CD14-positive monocyte (primary cell): ENCODE measurements around the gene CTBP2. TPM values are rescaled to one million over a fixed set of nuclear protein-coding genes. Genes with fewer than 3 reads are reported as not detected.

Experiments
- DNase-seq, 3 donors: peaks; one replicate each; pipeline ENCODE4 v3.0.0-alpha.2; 2011 to 2022
- H2AFZ ChIP-seq: 2 replicates; pipeline ENCODE4 v1.6.0; 2012; ENCODE audit warnings: mild to moderate bottlenecking, low read depth, low read length, inconsistent platforms; ENCODE audit not compliant: insufficient read depth, poor library complexity, severe bottlenecking
- H3K27ac ChIP-seq, 2 donors: 1 replicate in 1 of 2; 2 replicates in 1 of 2; pipeline ENCODE4 v1.5.1; 2012 to 2013; ENCODE audit warnings: low read length in 2 of 2, control low read depth in 1 of 2, inconsistent platforms in 1 of 2, low read depth in 1 of 2, mild to moderate bottlenecking in 1 of 2
- H3K27me3 ChIP-seq, 2 donors: one replicate each; pipeline versions ENCODE4 v1.6.0 to v1.6.1; 2011 to 2013; ENCODE audit warnings: low read length in 2 of 2; ENCODE audit not compliant: control insufficient read depth in 2 of 2, insufficient read depth in 2 of 2
- H3K36me3 ChIP-seq, 2 donors: replicated peaks in 1 of 2; 1 replicate in 1 of 2; 2 replicates in 1 of 2; pipeline versions ENCODE4 v1.5.1 to v1.6.1; 2012 to 2013; ENCODE audit warnings: low read length in 2 of 2, control low read depth in 1 of 2, inconsistent platforms in 1 of 2, mild to moderate bottlenecking in 1 of 2; ENCODE audit not compliant: insufficient read depth in 2 of 2, control insufficient read depth in 1 of 2
- H3K4me1 ChIP-seq, 2 donors: 1 replicate in 1 of 2; 2 replicates in 1 of 2; pipeline versions ENCODE4 v1.5.1 to v1.6.1; 2012 to 2013; ENCODE audit warnings: low read length in 2 of 2, control low read depth in 1 of 2, inconsistent platforms in 1 of 2, mild to moderate bottlenecking in 1 of 2, moderate library complexity in 1 of 2; ENCODE audit not compliant: insufficient read depth in 2 of 2, control insufficient read depth in 1 of 2
- H3K4me2 ChIP-seq: replicated peaks from 2 replicates; pipeline ENCODE3; 2012; ENCODE audit warnings: low read length, moderate library complexity, mild to moderate bottlenecking; ENCODE audit not compliant: poor library complexity, severe bottlenecking; ENCODE audit errors: extremely low read depth
- H3K4me3 ChIP-seq, 3 experiments: fragments of 200-600 bp in 1 of 3; sonication (generic) in 1 of 3; replicated peaks in 1 of 3; 1 replicate in 2 of 3; 2 replicates in 1 of 3; pipeline ENCODE4 v1.5.1; 2011 to 2013; ENCODE audit warnings: low read length in 3 of 3, mild to moderate bottlenecking in 3 of 3, control low read depth in 2 of 3, low read depth in 2 of 3, inconsistent platforms in 1 of 3, moderate library complexity in 1 of 3
- H3K79me2 ChIP-seq: 2 replicates; pipeline ENCODE4 v1.6.0; 2012; ENCODE audit warnings: mild to moderate bottlenecking, control low read depth, inconsistent platforms, low read length, moderate library complexity; ENCODE audit not compliant: insufficient read depth
- H3K9ac ChIP-seq: 2 replicates; pipeline ENCODE4 v1.6.0; 2017; ENCODE audit warnings: low read length, mild to moderate bottlenecking; ENCODE audit not compliant: insufficient read depth, poor library complexity, severe bottlenecking
- H3K9me3 ChIP-seq, 2 donors: replicated peaks in 1 of 2; 1 replicate in 1 of 2; 2 replicates in 1 of 2; pipeline versions ENCODE4 v1.5.1 to v1.6.1; 2012 to 2013; ENCODE audit warnings: low read length in 2 of 2, control low read depth in 1 of 2; ENCODE audit not compliant: control insufficient read depth in 1 of 2, insufficient read depth in 1 of 2
- H4K20me1 ChIP-seq: 2 replicates; pipeline ENCODE4 v1.6.0; 2012; ENCODE audit warnings: mild to moderate bottlenecking, low read length, control low read depth, moderate library complexity; ENCODE audit not compliant: insufficient read depth
- H3K27ac Mint-ChIP-seq, 7 donors: one replicate each; pipeline ENCODE4 v1.8.0; 2020; ENCODE audit warnings: mild to moderate bottlenecking in 7 of 7, mixed read lengths in 7 of 7, moderate library complexity in 6 of 7, inconsistent platforms in 2 of 7
- H3K27me3 Mint-ChIP-seq, 3 donors: one replicate each; pipeline ENCODE4 v1.8.0; 2021 to 2022; ENCODE audit warnings: low read depth in 3 of 3, mild to moderate bottlenecking in 3 of 3, mixed read lengths in 3 of 3, moderate library complexity in 3 of 3, inconsistent platforms in 1 of 3
- H3K36me3 Mint-ChIP-seq, 2 donors: one replicate each; pipeline ENCODE4 v1.8.0; 2020; ENCODE audit warnings: mixed read lengths in 2 of 2, inconsistent platforms in 1 of 2, mild to moderate bottlenecking in 1 of 2
- H3K4me1 Mint-ChIP-seq: one replicate; pipeline ENCODE4 v1.8.0; 2020; ENCODE audit warnings: mild to moderate bottlenecking, mixed read lengths
- H3K4me3 Mint-ChIP-seq, 2 donors: one replicate each; pipeline ENCODE4 v1.8.0; 2020; ENCODE audit warnings: mild to moderate bottlenecking in 2 of 2, mixed read lengths in 2 of 2, moderate library complexity in 1 of 2
- H3K9me3 Mint-ChIP-seq, 7 donors: one replicate each; pipeline ENCODE4 v1.8.0; 2020 to 2022; ENCODE audit warnings: mixed read lengths in 7 of 7, mild to moderate bottlenecking in 6 of 7, moderate library complexity in 6 of 7, inconsistent platforms in 2 of 7
- CTCF ChIP-seq: fragments of 200-600 bp; IDR thresholded peaks from one replicate; pipeline ENCODE4 v1.8.0; 2022; ENCODE audit warnings: antibody characterized with exemption, mild to moderate bottlenecking
- WGBS: methylation state at CpG from one replicate; pipeline ENCODE4 v1.1.5; 2013; ENCODE audit warnings: missing lambda C conversion rate; ENCODE audit not compliant: insufficient coverage; 5-methylcytosine and 5-hydroxymethylcytosine counted together
- intact Hi-C, 2 donors: fragments of 100-400 bp; cut with micrococcal nuclease; formaldehyde crosslinking; loops; one replicate each; pipeline versions ENCODE4 v1.15.0 to v1.15.1; 2023
- polyA plus RNA-seq, 3 donors: library from polyadenylated mRNA; depleted of rRNA in 1 of 3; unstranded in 2 of 3; stranded (reverse) in 1 of 3; fragments of 300-500 nt in 2 of 3; fragments of >200 nt in 1 of 3; fragmentation: Illumina TruSeq in 2 of 3; gene quantifications; 1 replicate in 2 of 3; 2 replicates in 1 of 3; pipeline ENCODE4 v1.2.3, GENCODE V29; 2012 to 2021

CTBP2 gene
- polyA plus RNA-seq, 3 donors = 40.9 to 87.1 (median 41.1) TPM

- WGBS = 93% methylated on average over 8 of the region's 18 CpGs
- Mint-ChIP-seq H3K27ac (peak overlapping the region in 3 of 7 donors; percentile 5 to 63 (median 22)), H3K36me3 (peaks cover 10 to 20% of the 10 kb centered on the region in 2 donors), H3K9me3 (no peaks in the 10 kb centered on the region), H3K4me3 (no peak overlapping the region), H3K4me1 (peaks cover 26% of the 10 kb centered on the region), H3K27me3 (no peaks in the 10 kb centered on the region)
- Histone ChIP-seq H4K20me1 (peaks cover 100% of the 10 kb centered on the region), H3K4me1 (no peaks in the 10 kb centered on the region), H3K9ac (no peak overlapping the region), H3K9me3 (no peaks in the 10 kb centered on the region), H3K4me3 (no peak overlapping the region), H3K4me2 (no peak overlapping the region), H2AFZ (no peak overlapping the region), H3K36me3 (peaks cover 0 to 38% of the 10 kb centered on the region in 2 donors), H3K79me2 (peaks cover 99% of the 10 kb centered on the region), H3K27me3 (no peaks in the 10 kb centered on the region), H3K27ac (no peak overlapping the region)
- DNase-seq = no peak
- intact Hi-C loops = no loop called here
- TF ChIP-seq CTCF = no peak
Measured at GRCh38 chr10:125116652-125117310, 43.6 kb downstream of the CTBP2 start.

- WGBS = 93% methylated on average over 13 of the region's 16 CpGs
- peaks cover 99% of the 10 kb centered on the region for H3K79me2 ChIP-seq
- Mint-ChIP-seq H3K4me3 (no peak overlapping the region), H3K27ac (peak overlapping the region in 4 of 7 donors; percentile 1 to 63 (median 44)), H3K4me1 (peaks cover 29% of the 10 kb centered on the region), H3K9me3 (no peaks in the 10 kb centered on the region), H3K27me3 (peaks cover 0 to 2% (median 0%) of the 10 kb centered on the region in 3 donors), H3K36me3 (peaks cover 10 to 18% of the 10 kb centered on the region in 2 donors)
- no peaks in the 10 kb centered on the region for H3K9me3 ChIP-seq
- H3K4me2 ChIP-seq = no peak overlapping the region
- TF ChIP-seq CTCF = no peak
- H3K9ac ChIP-seq = peak overlapping the region; percentile 4
- H3K27me3 ChIP-seq = no peaks in the 10 kb centered on the region
- peaks cover 0 to 33% of the 10 kb centered on the region in 2 donors for H3K36me3 ChIP-seq
- peak overlapping the region in 1 of 2 donors; percentile 27 for H3K27ac ChIP-seq
- intact Hi-C loops = no loop called here
- no peak overlapping the region for H2AFZ ChIP-seq
- no peaks in the 10 kb centered on the region for H3K4me1 ChIP-seq
- H3K4me3 ChIP-seq = no peak overlapping the region
- DNase-seq = no peak
- H4K20me1 ChIP-seq = peaks cover 100% of the 10 kb centered on the region
Measured at GRCh38 chr10:125116041-125116649, 44.2 kb downstream of the CTBP2 start.
